GM04503 (cell line): Measurements from ENCODE around the gene LYPD4.

Experiments used
- DNase-seq: peaks from one replicate; pipeline ENCODE4 v3.0.0-alpha.2; 2012; ENCODE audit warnings: low read depth

Gene LYPD4

DNA sequence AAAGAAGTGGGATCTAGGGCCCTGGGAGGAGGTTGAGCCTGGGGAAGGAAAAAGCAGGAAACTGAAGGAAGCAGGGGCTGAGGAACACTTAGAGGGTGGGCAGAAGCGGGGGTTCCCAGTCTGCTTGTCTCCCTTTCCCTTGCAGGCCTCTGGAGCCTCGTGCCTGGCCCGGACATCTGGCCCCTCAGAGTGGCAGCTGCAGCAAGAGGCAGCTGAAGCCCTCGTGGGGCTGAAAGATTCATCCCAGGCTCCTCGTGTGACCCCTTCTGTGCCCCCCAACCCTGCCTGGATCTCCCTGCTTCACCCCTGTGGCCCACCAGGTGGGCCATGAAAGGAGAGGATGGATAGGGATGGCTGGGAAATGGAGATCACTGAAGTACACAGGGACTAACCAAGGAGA lies 5.9 kb upstream of the LYPD4 start:
- DNase-seq: no peak

DNA sequence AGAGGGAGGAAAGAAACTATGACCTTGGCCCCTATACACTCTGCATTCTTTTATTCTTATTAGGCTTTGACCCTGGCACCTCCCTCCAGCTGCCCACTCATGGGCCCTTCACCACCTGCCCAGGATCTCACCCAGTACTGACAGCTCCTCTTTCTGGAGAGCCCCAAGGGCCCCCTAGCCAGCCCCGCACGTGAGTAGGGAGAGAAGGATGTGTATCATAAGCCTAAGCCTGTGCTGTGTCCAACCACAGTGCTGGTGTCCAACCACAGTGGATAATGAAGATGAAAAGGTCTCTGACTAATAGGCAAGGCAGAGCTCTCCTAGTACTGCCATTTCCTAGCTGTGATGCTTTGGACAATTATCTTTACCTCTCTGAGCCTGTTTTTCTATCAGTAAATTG lies 4.6 kb upstream of the LYPD4 start:
- DNase-seq: no peak

DNA sequence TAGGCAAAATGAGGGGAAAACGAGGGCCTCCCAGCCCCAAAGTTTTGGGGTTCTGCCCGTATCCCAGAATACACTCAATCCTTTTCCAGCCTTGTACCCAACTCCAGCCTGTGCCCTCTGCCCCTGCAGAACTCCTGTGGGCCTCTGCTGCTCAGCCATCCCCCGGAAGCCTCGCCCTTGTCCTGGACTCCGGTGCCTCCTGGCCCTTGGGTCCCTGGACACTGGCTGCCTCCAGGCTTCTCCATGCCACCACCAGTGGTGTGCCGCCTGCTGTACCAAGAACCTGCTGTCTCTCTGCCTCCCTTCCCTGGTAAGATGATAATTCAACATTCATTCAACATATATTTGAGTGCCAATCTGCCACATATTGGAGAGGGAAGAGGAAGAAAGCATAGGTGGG lies 4.2 kb upstream of the LYPD4 start:
- DNase-seq: no peak

DNA sequence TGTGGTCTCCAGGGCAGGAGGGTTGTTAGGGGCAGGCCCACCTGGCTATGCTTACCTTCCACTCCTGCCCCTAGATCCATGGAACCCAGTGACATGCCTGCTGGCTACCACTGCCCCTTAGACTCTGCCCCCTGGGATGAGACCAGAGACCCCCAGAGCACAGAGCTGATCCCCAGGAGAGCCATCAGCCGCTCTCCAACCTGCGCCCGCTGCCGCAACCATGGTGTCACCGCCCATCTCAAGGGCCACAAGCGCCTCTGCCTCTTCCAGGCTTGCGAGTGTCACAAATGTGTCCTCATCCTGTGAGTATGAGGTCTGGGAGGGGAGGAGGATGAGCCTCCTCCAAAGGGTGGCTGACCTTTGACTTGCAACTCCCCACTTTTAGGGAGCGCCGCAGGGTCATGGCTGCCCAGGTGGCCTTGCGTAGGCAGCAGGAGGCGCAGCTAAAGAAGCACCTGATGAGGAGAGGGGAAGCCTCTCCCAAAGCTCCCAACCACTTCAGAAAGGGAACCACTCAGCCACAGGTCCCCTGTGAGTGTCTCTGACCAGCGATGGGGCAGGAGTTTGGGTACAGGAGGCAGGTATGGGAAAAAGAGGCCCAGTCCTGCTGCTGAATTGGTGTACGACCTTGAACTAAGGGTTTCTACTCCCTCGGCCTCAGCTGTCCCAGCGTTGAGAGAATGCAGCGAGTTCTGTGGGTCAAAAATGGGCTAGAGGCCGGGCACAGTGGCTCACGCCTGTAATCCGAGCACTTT lies 3.0 kb upstream of the LYPD4 start:
- no peak for DNase-seq

DNA sequence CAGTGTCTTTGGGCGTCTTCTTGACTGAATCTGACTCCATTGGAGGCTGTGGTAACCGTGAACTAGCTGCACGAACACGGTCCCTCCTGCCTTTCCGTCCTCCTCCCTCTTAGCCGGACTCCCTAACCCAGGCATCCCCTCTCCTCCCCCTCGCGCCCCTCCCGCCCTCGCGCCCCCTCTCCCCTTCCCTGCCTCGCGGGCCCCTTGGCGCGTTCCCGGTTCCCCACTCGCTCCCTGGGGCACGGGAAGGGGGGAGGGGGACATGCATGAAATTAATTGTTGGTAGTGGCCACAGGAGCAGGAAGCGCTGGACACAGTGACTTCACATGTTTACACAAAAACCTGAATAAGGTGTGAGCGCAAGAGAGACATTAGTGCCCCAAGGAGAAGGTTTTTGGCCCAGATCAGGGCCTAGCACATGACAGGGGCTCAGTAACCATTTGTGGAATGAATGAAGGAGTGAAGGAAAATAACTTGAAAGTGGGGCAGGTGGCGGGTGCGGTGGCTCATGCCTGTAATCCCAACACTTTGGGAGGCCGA lies 638 bp upstream of the LYPD4 start:
- DNase-seq: no peak

DNA sequence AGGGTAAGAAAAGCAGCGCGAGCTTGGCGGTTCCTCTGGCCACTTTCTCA lies 343 bp upstream of the LYPD4 start, which contains the start of gene DMRTC2:
DMRTC2 (plus strand) TSS at position 42 of the 50 bp plus-strand sequence. CDS start 2,387 bp downstream, outside the sequence.
- DNase-seq: no peak

DNA sequence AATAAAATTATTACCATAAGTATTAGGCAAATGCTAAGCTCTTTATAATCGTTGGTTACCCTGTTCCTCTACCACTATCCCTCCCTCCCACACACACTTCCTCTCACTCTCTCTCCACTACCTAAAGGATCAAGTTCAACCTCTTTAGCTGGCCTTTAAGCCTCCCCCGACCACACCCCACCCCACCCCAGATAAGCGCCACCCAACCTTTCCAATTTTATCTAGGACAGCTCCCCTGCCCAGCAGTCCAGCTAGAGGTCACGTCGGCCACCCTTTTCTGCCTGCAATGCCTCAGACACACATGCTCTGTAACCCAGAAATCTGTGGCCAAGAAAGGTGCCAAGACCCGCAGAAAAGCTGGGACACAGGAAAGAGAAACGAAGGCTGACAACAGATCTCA lies 1.1 kb downstream of the LYPD4 start:
- DNase-seq: no peak

DNA sequence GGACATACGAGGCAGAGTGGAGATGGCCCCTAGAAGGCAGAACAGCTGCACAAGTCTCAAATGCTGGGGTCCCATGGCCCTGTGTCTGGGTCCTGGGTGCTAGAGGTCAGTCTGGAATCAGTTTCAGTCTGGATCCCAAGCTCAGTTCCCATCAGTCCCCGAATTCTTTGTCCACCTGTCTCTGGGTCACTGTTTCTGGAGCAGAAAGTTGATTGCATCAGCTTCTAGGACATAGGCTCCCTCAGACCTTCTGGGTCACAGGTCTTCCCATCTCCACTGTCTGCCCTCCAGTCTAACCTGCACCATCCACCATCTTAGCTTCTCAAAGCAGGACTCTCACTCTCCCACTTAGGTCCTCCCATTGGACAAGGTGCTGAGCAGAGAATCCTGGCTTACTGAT lies 5.3 kb downstream of the LYPD4 start:
- DNase-seq: no peak

DNA sequence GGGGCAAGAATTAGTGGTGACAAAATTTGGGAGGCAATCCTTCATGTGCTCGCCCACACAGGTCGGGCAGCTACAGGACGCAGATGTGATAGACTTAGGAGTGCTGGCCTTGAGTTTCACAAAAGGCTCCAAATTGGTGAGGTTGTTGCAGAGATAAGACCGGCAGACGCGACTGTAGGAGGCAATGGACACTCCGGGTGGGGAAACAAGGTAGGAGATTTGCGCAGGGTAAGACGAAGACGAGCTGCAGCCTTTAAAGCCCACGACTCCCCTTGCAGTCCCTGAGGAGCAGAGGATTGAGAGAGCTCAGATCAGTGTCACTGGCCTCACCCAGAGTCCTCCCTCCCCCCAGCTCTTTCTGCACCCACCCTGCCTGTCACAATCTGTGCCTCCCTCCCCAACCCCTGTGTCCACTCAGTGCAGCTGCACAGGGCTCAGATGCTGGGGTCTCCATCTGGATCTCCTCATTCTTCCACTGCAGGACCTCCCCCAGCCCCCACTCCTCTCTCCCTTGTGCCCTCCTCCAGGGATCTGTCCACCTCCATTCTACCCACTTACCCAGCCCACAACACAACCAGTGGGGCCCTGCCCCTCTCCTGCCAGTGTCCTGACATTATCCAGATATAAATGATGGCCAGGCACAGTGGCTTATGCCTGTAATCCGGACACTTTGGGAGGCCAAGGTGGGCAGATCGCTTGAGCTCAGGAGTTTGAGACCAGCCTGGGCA lies 6.3 kb downstream of the LYPD4 start:
- no peak for DNase-seq

DNA sequence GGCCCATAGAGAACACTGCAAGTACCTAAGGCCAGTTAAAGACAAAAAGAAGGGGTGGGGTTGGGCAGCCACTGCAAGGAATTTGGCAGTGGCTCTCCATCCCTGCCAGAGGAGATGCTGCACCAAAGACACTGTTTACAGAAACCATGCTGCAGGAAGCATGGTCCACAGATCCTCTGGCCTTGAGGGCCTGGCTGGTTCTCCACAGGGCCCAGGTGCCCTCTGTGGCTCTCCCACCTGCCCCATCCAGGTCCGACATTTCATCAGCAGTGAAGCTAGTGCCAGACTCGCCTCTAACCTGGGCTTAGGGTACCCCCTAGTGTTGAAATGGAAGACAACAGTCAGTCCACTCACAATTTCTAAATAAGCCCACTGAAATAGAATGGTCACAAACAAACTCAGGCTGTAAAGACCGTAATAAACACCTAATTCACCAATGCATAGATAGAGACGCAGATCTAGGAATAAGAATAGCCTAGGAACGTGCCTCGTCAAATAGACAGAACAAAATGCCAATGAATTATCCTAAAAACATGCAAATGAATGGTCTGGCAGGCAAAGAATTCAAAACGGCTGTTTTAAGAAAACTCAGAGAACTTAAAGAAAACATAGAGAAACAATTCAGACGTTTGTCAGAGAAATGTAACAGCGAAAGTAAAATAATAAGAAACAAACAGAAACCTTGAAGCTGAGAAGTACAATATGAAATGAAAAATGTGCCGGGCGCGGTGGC lies 23.3 kb downstream of the LYPD4 start:
- no peak for DNase-seq

DNA sequence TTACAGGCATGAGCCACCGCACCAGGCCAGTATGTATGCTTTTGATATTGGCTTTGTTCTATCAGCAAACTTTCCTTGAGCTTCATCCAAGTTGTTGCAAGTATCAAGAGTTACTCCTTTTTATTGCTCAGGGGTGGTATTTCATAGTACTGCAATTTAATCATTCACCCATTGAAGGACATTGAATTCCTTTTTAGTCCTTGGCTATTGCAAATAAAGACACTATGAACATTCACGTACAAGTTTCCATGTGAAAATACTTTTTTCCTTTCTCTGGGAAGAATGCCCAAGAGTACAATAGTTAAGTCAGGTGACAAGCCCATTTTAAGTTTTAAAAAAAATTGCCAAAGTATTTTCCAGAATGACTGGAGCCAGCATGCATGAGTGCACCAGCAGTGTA lies 27.7 kb downstream of the LYPD4 start:
- no peak for DNase-seq

DNA sequence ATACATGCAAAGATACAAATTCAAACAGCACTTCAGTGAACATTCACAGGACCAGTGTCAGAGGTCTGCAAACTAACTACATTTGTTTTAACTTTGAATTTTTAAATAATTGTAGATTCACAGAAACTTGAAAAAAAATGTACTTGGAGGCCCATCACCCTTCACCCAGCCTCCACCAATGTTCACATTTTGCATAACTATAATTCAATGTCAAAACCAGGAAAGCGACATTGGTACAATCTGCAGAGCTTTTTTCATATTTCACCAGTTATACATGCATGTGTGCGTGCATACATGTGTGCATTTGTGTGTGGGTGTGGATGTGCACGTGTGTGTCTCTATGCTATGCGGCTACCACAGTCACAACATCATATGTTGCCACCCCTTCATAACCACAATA lies 29.2 kb downstream of the LYPD4 start:
- no peak for DNase-seq

DNA sequence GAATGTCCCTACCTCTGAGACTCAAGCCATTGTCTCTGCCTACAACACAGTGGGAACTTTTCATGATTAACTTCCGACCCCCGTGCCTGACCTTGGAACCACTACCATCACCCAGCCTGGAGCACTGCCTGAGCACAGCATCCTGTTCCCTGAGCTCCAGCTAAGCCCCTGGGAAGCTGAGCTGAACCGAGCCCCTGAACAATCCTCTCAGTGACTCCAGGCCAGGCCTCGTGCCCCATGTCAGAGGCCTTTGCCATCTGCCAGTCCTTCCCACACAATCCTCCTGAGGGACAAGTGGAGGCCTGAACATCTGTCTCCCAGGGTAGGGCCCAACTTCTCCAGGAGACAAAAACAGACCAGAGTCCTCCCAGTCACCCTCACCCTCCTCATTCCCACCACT lies 30.6 kb downstream of the LYPD4 start:
- no peak for DNase-seq

DNA sequence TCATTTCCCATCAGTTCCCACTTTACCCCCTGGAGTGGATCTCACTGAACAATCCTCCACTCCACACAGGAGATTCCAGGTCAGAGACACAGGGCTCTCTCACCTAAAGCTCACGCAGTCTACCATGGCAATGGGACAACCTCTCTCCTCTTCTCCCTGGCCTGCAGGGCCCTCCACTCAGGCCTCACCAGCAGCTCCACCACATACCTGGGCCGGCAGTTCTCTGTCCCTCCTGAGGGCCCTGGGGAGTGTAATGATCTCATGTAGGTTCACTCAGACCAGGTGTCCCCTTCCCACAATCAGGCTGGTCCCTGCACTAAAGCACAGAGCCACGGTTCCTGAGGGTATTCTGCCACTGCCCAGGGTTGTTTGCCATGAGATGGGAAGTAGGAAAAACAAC lies 32.5 kb downstream of the LYPD4 start:
- no peak for DNase-seq

DNA sequence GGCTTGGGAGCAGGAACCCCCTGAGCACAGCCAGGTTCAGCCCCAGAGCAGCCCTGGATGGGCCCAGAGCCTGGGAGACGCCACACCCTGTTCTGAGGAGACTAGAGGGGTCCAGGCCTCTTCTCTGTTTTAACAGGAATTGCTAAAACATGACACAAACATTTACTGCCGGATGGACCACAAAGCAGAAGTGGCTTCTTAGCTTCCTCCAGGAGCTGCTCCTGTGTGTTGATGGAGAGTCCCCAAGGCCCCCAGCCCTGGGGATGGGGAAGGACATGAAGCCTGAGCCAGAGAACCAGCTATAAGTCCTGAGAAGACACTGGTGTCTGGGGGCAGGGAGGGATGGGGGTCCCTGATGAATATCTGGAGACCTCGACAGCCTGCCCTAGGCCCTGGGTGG lies 33.4 kb downstream of the LYPD4 start:
- DNase-seq: no peak

DNA sequence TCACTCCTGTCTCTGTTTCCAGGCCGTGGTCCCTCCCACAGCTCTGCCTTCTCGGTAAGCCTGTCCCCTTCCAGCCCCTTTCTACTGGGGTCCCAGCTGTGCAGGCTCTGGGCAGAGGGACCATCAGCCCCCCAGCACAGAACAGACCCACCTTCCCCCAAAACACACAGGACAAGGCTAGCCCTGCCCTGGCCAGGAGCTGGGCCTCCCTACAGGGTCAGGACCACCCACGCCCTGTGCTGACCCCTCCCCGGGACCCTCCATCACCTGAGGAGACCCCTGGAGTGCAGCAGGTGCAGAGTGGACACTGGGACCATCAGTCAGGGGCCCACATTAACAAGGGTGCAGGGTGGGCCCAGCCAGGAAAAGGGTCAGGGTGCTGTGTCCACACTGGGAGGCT lies 34.2 kb downstream of the LYPD4 start:
- no peak for DNase-seq

DNA sequence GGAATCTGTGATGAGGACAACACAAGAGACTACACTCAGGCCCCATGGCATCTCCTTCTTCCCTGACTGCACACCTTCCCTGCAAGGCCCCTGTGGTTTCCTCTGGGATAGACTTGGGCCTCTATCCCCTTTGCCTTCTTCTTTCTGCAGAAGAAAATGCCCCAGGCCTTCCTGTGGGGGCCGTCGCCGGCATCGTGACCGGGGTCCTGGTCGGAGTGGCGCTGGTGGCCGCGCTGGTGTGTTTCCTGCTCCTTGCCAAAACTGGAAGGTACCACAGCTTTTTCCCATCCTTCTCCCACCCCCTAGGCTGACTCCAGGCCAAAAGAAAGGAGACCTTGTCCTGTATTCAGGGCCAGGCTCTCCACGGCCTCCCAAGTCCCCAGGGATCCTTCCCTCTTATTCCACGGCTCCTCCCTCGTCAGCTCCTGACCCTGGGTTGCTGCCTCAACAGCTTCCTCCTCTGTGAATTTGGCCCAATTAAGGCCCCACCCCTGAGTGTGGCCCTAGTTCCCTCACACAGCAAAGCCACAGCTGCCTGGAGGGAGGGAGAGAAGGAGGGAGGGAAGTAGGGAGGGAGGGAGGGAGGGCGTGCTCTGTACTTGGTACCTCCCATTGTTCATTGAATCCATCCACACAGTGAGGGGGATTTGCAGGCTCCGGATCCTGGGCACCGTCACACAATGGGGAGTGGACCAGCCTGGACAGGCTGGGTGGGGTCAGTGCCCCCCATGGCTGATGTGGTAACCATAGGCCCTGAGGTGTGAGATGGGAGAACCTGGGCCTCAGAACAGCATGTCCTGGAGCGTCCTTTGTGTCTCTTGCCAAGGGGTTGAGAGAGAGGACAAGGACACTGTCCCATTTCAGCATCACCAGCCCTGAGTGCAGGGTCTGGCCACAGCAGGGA lies 35.6 kb downstream of the LYPD4 start:
- no peak for DNase-seq

DNA sequence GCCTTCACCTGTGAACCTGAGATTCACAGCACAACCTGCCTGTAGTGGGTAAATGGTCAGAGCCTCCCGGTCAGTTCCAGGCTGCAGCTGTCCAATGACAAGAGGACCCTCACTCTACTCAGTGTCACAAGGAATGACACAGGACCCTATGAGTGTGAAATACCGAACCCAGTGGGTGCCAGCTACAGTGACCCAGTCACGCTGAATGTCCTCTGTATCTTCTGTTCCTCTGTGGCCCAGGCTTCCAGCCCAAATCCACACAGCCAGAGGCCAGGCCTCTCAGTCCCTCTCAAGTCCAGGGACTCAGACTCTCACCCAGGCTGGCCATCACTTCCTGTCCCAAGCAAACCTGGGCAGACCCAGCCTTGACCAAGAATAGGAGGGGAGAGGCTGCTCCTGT lies 37.3 kb downstream of the LYPD4 start:
- no peak for DNase-seq

DNA sequence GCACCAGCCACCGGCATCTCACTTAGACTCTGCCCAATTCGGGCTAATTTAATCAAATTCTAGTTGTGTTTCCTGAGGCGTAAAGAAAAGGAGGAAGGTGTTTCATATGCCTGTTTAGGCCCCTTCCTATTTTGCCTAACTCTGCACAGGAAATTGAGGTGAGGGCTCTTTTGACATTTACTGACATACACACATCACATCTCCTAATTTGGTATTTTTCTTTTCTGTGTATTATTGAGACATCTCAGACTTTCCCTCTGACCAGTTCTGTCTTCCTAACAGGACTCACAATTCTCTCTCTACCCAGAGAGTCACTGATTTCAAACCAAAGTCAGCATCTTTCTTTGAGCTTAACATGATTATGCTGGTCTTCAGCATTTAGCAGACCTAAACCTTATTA lies 40.1 kb downstream of the LYPD4 start:
- no peak for DNase-seq

DNA sequence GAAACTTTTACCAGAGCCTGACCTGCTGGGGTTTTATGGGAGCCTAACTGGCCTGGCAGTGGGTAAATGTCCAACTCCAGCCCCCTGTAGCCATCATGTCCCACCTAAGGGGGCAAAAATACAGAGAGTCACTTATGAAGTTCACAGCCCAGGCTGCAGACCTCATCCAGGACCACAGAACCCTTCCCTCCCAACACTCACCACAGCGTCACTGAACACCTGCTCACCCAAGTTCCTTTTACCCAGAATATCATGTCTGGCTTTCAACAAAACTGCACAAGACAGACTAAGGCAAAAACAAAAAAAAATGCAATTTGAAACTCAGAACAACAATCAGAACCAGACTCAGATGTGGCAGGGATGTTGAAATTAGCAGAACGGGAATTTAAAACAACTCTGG lies 41.7 kb downstream of the LYPD4 start:
- DNase-seq: no peak

DNA sequence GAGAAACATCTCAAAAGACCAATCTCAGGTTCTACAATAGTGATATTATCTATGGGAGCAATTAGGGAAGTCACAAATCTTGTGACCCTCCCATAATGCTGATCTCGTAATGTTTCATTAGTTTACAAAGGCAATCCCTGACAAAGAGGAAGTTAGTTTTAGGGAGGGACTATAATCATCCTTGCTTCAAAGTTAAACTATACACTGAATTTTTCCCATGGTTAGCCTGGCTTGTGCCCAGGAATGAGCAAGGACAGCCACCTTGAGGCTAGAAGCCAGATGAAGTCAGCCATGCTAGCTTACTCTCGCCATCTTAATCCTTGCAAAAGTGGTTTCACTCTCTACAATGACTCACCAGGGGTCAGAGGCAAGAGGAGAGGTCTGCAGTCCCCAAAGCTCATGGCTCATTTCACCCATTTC lies 42.7 kb downstream of the LYPD4 start:
- DNase-seq: no peak

DNA sequence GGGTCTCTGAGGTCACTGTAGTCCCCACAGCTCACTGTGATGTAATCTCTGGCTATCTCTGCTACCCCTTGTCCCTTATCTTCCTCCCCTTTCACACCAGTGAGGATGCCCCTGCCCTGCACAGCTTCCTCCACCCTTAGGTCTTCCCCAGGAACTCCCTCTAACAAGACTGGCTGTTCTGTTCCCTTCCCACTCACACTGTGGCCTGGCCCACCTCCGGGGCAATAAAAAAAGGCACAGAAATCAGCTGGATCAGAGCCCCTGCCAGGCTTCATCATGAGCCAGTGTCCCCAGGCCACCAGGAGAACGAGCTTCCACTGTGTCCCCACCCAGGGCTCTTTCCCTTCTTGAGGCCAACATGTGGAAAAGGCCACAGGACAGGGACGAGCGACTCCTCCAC lies 43.5 kb downstream of the LYPD4 start:
- DNase-seq: no peak
